HG02973 (cell line): Measurements from ENCODE around the gene LNX1.

Source experiments
- ATAC-seq: cut with Tn5 transposase; IDR thresholded peaks from one replicate; pipeline ENCODE4 v1.9.1; 2021; ENCODE audit warnings: moderate library complexity; ENCODE audit not compliant: unreplicated experiment

LNX1 gene

GRCh38 chr4:53574528-53574927, 16.8 kb downstream of the LNX1 start:
- ATAC-seq = no peak

- ATAC-seq = no peak
These were observed 17.6 kb downstream of the LNX1 start for GRCh38 chr4:53573696-53574095.

GRCh38 chr4:53572600-53572994, 18.7 kb downstream of the LNX1 start:
- no peak for ATAC-seq

- ATAC-seq = no peak
These were observed 19.2 kb downstream of the LNX1 start for GRCh38 chr4:53571936-53572599.

- no peak for ATAC-seq
These were observed 27.5 kb downstream of the LNX1 start for GRCh38 chr4:53563824-53564223.

GRCh38 chr4:53562409-53562808, 28.9 kb downstream of the LNX1 start:
- no peak for ATAC-seq

GRCh38 chr4:53559021-53559620, 32.2 kb downstream of the LNX1 start:
- ATAC-seq = no peak

- ATAC-seq = no peak
These were observed 33.1 kb downstream of the LNX1 start for GRCh38 chr4:53558065-53558801.

GRCh38 chr4:53557669-53558064, 33.6 kb downstream of the LNX1 start:
- ATAC-seq = no peak

- no peak for ATAC-seq
These were observed 34.6 kb downstream of the LNX1 start for GRCh38 chr4:53556651-53557050.

- ATAC-seq = no peak
These were observed 37.6 kb downstream of the LNX1 start for GRCh38 chr4:53553486-53554210.

GRCh38 chr4:53552711-53553110, 38.6 kb downstream of the LNX1 start:
- ATAC-seq = no peak

GRCh38 chr4:53551958-53552357, 39.3 kb downstream of the LNX1 start:
- ATAC-seq = no peak

- no peak for ATAC-seq
These were observed 39.9 kb downstream of the LNX1 start for GRCh38 chr4:53551281-53551864.

GRCh38 chr4:53548662-53549061, 42.6 kb downstream of the LNX1 start:
- ATAC-seq = no peak

GRCh38 chr4:53547983-53548382, 43.3 kb downstream of the LNX1 start:
- no peak for ATAC-seq

GRCh38 chr4:53545942-53546581, 45.2 kb downstream of the LNX1 start:
- ATAC-seq = no peak

- no peak for ATAC-seq
These were observed 46.0 kb downstream of the LNX1 start for GRCh38 chr4:53545273-53545672.

GRCh38 chr4:53543561-53543960, 47.7 kb downstream of the LNX1 start:
- ATAC-seq = no peak

GRCh38 chr4:53541577-53542206, 49.6 kb downstream of the LNX1 start:
- ATAC-seq = no peak
